ENCODE data around the gene GDAP2. TPM values are rescaled to one million over a fixed set of nuclear protein-coding genes. Genes with fewer than 3 reads are reported as not detected.

GDAP2 gene
- total RNA-seq, 1 experiment from 2014 or later = 38.1 TPM

DNA sequence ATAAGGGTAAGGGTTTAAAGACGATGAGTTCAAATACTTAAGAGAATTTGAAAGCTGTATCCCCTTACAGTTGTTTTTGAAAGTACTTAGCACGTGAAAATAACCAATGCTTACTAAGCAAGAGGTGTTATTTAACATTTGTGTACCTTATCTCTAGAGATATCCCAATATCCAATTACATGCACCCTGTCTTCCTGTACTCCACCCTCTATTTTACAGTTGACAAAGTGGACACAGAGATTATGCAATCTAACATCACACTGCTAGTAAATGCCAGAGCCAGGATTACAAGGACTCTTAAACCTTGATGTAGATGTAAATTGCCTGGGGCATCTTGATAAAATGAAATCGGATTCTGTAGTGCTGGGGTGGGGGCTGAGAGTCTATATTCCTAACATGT, 72.0 kb downstream of the GDAP2 start:
- CTCF ChIA-PET = no interaction called here
- no TSS peak for BruUV-seq (replicated peaks)
- Histone ChIP-seq H4K20me1 (ENCODE audit: insufficient read depth) (no peaks in the 10 kb centered on the region), H3K4me3 (no peak overlapping the region), H3K9me3 (ENCODE audit: insufficient read depth, low read depth) (no peaks in the 10 kb centered on the region), H3K79me2 (ENCODE audit: low read depth) (no peaks in the 10 kb centered on the region), H3K4me2 (peak overlapping the region; percentile 42), H3K27me3 (ENCODE audit: insufficient read depth, low read depth) (no peaks in the 10 kb centered on the region), H3K9me2 (ENCODE audit: insufficient read depth) (no peaks in the 10 kb centered on the region), H2AFZ (no peak overlapping the region), H3K4me1 (replicated peaks; ENCODE audit: insufficient read depth) (peaks cover 19% of the 10 kb centered on the region), H3F3A (ENCODE audit: insufficient read depth, low read depth) (peaks cover 10% of the 10 kb centered on the region; the same call in 1 of the 2 replicates), H3K36me3 (ENCODE audit: low read depth) (no peaks in the 10 kb centered on the region), H3K27ac (no peak overlapping the region)
- no peak for TF ChIP-seq EZH2 (IDR thresholded peaks at IDR 0.05; ENCODE audit: low read depth)
- TF ChIP-seq, protein P1, sequence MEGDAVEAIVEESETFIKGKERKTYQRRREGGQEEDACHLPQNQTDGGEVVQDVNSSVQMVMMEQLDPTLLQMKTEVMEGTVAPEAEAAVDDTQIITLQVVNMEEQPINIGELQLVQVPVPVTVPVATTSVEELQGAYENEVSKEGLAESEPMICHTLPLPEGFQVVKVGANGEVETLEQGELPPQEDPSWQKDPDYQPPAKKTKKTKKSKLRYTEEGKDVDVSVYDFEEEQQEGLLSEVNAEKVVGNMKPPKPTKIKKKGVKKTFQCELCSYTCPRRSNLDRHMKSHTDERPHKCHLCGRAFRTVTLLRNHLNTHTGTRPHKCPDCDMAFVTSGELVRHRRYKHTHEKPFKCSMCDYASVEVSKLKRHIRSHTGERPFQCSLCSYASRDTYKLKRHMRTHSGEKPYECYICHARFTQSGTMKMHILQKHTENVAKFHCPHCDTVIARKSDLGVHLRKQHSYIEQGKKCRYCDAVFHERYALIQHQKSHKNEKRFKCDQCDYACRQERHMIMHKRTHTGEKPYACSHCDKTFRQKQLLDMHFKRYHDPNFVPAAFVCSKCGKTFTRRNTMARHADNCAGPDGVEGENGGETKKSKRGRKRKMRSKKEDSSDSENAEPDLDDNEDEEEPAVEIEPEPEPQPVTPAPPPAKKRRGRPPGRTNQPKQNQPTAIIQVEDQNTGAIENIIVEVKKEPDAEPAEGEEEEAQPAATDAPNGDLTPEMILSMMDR (conservative IDR thresholded peaks at IDR 0.05) = no peak
- POLR2A ChIA-PET (ENCODE audit: unreplicated experiment) = no interaction called here
- DNase-seq = peak in 1 of 2 experiments; percentile 80
- intact Hi-C loops (cut with micrococcal nuclease; ENCODE audit: unreplicated experiment) = no loop called here

DNA sequence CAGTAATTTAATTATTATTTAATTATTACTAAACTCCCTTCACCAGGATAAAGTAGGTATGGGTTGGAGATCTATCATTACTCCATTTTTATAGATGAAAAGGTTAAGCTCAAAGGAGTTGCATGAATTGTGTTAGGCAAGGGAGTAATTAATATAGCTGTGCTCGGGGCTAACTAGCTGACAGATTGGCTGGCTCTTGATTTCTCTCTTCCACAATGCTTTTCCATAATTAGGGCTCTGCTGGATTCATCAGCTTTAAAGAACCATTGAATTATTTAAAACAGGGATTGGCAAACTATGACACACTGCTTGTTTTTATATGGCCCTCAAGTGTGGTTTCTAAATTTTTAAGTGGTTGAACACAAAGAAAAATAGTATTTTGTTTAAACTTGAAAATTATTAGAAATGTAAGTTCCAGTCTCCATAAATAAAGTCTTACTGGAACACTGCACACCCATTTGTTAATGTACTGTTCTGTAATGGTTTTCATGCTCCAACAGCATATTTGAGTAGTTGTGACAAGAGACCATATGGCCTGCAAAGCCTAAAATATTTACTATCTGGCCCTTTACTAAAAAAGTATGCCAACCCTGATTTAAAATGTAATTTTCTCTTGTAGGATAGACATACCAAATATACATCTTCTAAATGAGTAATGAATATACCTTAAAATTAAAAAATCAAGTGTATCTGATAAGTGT, 76.4 kb downstream of the GDAP2 start:
- intact Hi-C loops (cut with micrococcal nuclease; ENCODE audit: unreplicated experiment) = no loop called here
- H3K4me1 ChIP-seq (replicated peaks; ENCODE audit: insufficient read depth) = peaks cover 17% of the 10 kb centered on the region

DNA sequence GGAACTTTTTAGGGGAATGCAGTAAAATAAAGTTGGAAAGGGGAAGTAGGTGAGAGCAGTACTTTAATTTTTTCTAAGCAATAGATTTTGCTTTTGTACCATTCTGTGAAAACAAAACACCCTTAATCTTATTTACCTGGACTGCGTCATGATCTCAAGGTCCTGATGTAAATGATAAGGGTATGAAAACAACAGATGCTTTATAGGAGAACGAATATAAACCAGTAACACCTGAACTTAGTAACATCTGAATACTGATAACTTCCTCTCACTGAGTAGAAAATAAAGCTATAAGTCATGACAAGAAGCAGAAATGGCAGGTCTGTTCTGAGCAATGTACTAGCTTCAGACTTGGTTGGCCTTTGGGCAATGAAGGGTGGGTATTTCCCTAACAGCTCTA, 77.7 kb downstream of the GDAP2 start:
- Histone ChIP-seq H3K4me2 (no peak overlapping the region), H3K9me2 (ENCODE audit: insufficient read depth) (no peaks in the 10 kb centered on the region), H3K27me3 (ENCODE audit: insufficient read depth, low read depth) (no peaks in the 10 kb centered on the region), H3K36me3 (ENCODE audit: low read depth) (no peaks in the 10 kb centered on the region), H3K4me1 (replicated peaks; ENCODE audit: insufficient read depth) (peaks cover 4% of the 10 kb centered on the region; the same call in 1 of the 2 replicates), H2AFZ (no peak overlapping the region), H4K20me1 (ENCODE audit: insufficient read depth) (no peaks in the 10 kb centered on the region), H3K9me3 (ENCODE audit: insufficient read depth, low read depth) (no peaks in the 10 kb centered on the region), H3K27ac (no peak overlapping the region), H3F3A (ENCODE audit: insufficient read depth, low read depth) (no peaks in the 10 kb centered on the region), H3K4me3 (no peak overlapping the region), H3K79me2 (ENCODE audit: low read depth) (no peaks in the 10 kb centered on the region)
- TF ChIP-seq, protein P1 (conservative IDR thresholded peaks at IDR 0.05) = no peak
- no peak for TF ChIP-seq EZH2 (IDR thresholded peaks at IDR 0.05; ENCODE audit: low read depth)
- BruUV-seq (replicated peaks) = no TSS peak
- CTCF ChIA-PET = no interaction called here
- intact Hi-C loops (cut with micrococcal nuclease; ENCODE audit: unreplicated experiment) = no loop called here
- POLR2A ChIA-PET (ENCODE audit: unreplicated experiment) = interaction anchor here (0.7 kb wide), 1 partner anchor 12 kb away, joined by 10 read pairs; no protein-coding TSS in a partner anchor
- no peak for DNase-seq

More for the DNA sequence above, 76.4 kb downstream of the GDAP2 start:
- H3F3A ChIP-seq (ENCODE audit: insufficient read depth, low read depth) = peaks cover 10% of the 10 kb centered on the region; the same call in 1 of the 2 replicates
- H2AFZ ChIP-seq = no peak overlapping the region
- H4K20me1 ChIP-seq (ENCODE audit: insufficient read depth) = no peaks in the 10 kb centered on the region
- DNase-seq = no peak
- CTCF ChIA-PET = no interaction called here
- no TSS peak for BruUV-seq (replicated peaks)
- no peak overlapping the region for H3K27ac ChIP-seq
- no peaks in the 10 kb centered on the region for H3K9me2 ChIP-seq (ENCODE audit: insufficient read depth)
- TF ChIP-seq EZH2 (IDR thresholded peaks at IDR 0.05; ENCODE audit: low read depth) = no peak
- no peaks in the 10 kb centered on the region for H3K27me3 ChIP-seq (ENCODE audit: insufficient read depth, low read depth)
- no peaks in the 10 kb centered on the region for H3K36me3 ChIP-seq (ENCODE audit: low read depth)
- no peaks in the 10 kb centered on the region for H3K9me3 ChIP-seq (ENCODE audit: insufficient read depth, low read depth)
- POLR2A ChIA-PET (ENCODE audit: unreplicated experiment) = no interaction called here
- H3K4me2 ChIP-seq = no peak overlapping the region
- no peak overlapping the region for H3K4me3 ChIP-seq
- no peaks in the 10 kb centered on the region for H3K79me2 ChIP-seq (ENCODE audit: low read depth)
